ENCODE results near the gene CDH2.
"Not testable (repeated sequence)": the region's sequence is repeated elsewhere in the genome, so short reads cannot be mapped to it uniquely, and the experiment has no call there.

Gene CDH2

GRCh38 chr18:27931535-27931934, 245.4 kb downstream of the CDH2 start:
- in situ Hi-C loops (cut with HindIII; ENCODE audit: low sequenced_read_pairs): no loop called here

- in situ Hi-C loops (cut with HindIII; ENCODE audit: low sequenced_read_pairs): no loop called here
These were observed 254.2 kb downstream of the CDH2 start for GRCh38 chr18:27922780-27923179.

- in situ Hi-C loops (cut with HindIII; ENCODE audit: low sequenced_read_pairs): no loop called here
These were observed 254.8 kb downstream of the CDH2 start for GRCh38 chr18:27921904-27922751.

GRCh38 chr18:27921392-27921791, 255.5 kb downstream of the CDH2 start:
- in situ Hi-C loops (cut with HindIII; ENCODE audit: low sequenced_read_pairs): no loop called here

- in situ Hi-C loops (cut with HindIII; ENCODE audit: low sequenced_read_pairs): no loop called here
These were observed 256.1 kb downstream of the CDH2 start for GRCh38 chr18:27920836-27921235.

- in situ Hi-C loops (cut with HindIII; ENCODE audit: low sequenced_read_pairs): not testable (repeated sequence)
These were observed 270.7 kb downstream of the CDH2 start for GRCh38 chr18:27906189-27906588.

- in situ Hi-C loops (cut with HindIII; ENCODE audit: low sequenced_read_pairs): no loop called here
These were observed 273.0 kb downstream of the CDH2 start for GRCh38 chr18:27903906-27904305.

GRCh38 chr18:27901424-27902226, 275.3 kb downstream of the CDH2 start:
- in situ Hi-C loops (cut with HindIII; ENCODE audit: low sequenced_read_pairs): no loop called here
